ENCODE data around the gene AGAP5. TPM values are rescaled to one million over a fixed set of nuclear protein-coding genes. Genes with fewer than 3 reads are reported as not detected.

The AGAP5 gene
- total and polyA plus RNA-seq, 9 of the 15 experiments (the other 6 are each of a cell fraction or from before 2014, with no cell fraction given), result 0.32 to 7.5 (median 5.3) TPM

DNA sequence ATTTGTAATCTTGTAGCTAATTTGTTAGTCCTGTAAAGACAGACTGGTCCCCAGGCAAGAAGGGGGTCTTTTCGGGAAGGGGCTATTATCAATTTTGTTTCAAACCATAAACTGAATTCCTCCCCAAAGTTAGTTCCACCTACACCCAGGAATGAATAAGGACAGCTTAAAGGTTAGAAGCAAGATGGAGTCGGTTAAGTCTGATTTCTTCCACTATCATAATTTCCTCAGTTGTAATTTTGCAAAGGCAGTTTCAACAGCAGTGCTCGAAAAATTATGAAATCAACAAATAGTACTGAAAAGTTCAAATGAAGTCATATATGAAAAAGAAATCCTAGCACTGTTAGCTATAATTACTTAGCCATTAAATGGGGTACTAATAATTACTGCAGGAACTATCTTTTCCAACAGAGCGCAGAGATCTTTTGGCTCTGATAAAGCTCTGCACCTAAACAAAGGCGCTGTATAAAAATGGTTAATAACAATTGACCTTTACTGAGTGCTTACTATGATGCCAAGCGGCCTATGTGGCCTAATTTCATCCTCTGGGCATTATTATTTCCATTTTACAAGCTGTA lies 45.5 kb upstream of the AGAP5 start (continued):
- peak; percentile 98 for TF ChIP-seq KDM2B (CRISPR knock-in tag; IDR thresholded peaks at IDR 0.05)
- peak; percentile 85 for TF ChIP-seq PPARD (CRISPR knock-in tag; IDR thresholded peaks at IDR 0.05)
- peak; percentile 69 for TF ChIP-seq ZKSCAN3 (CRISPR knock-in tag; IDR thresholded peaks at IDR 0.05)
- TF ChIP-seq PCBP2 (IDR thresholded peaks at IDR 0.05; ENCODE audit: low read depth, low read length, poor library complexity, severe bottlenecking), result no peak
- peak; percentile 96; the same call in 1 of the 2 replicates for TF ChIP-seq NR4A1 (CRISPR knock-in tag; IDR thresholded peaks at IDR 0.05)
- peak; percentile 99 for TF ChIP-seq NR4A1 (tag; IDR thresholded peaks at IDR 0.05)
- no peak for TF ChIP-seq MCM7 (IDR thresholded peaks at IDR 0.05)
- TF ChIP-seq MAZ (CRISPR knock-in tag; conservative IDR thresholded peaks at IDR 0.05 in 1 of 2, IDR thresholded peaks at IDR 0.05 in 1 of 2), result peak in 1 of 2 experiments; percentile 82; a peak in 2 of 4 replicates
- TF ChIP-seq ADNP (tag; IDR thresholded peaks at IDR 0.05), result no peak
- TF ChIP-seq ZNF780A (CRISPR knock-in tag; IDR thresholded peaks at IDR 0.05), result peak; percentile 83; the same call in 1 of the 2 replicates
- no peak for TF ChIP-seq SRSF1 (IDR thresholded peaks at IDR 0.05; ENCODE audit: low read depth, low read length)
- 0 out of 2 replicates have a peak, but pooled peaks have one; percentile 22 for TF ChIP-seq MAFG (tag; conservative IDR thresholded peaks at IDR 0.05)
- TF ChIP-seq ELF1 (tag; IDR thresholded peaks at IDR 0.05), result no peak
- TF ChIP-seq MTA1 (IDR thresholded peaks at IDR 0.05; ENCODE audit: borderline replicate concordance), result 0 out of 2 replicates have a peak, but pooled peaks have one; percentile 9
- TF ChIP-seq NCOR1 (IDR thresholded peaks at IDR 0.05), result no peak
- no peak for TF ChIP-seq HMGXB4 (CRISPR knock-in tag; IDR thresholded peaks at IDR 0.05)
- TF ChIP-seq ZNF197 (CRISPR knock-in tag; IDR thresholded peaks at IDR 0.05; ENCODE audit: low read depth), result peak; percentile 98
- TF ChIP-seq, protein P1, sequence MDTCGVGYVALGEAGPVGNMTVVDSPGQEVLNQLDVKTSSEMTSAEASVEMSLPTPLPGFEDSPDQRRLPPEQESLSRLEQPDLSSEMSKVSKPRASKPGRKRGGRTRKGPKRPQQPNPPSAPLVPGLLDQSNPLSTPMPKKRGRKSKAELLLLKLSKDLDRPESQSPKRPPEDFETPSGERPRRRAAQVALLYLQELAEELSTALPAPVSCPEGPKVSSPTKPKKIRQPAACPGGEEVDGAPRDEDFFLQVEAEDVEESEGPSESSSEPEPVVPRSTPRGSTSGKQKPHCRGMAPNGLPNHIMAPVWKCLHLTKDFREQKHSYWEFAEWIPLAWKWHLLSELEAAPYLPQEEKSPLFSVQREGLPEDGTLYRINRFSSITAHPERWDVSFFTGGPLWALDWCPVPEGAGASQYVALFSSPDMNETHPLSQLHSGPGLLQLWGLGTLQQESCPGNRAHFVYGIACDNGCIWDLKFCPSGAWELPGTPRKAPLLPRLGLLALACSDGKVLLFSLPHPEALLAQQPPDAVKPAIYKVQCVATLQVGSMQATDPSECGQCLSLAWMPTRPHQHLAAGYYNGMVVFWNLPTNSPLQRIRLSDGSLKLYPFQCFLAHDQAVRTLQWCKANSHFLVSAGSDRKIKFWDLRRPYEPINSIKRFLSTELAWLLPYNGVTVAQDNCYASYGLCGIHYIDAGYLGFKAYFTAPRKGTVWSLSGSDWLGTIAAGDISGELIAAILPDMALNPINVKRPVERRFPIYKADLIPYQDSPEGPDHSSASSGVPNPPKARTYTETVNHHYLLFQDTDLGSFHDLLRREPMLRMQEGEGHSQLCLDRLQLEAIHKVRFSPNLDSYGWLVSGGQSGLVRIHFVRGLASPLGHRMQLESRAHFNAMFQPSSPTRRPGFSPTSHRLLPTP (IDR thresholded peaks at IDR 0.05; ENCODE audit: borderline replicate concordance, extremely low read depth, insufficient read length), result no peak
- TF ChIP-seq FOXP1 (CRISPR knock-in tag; IDR thresholded peaks at IDR 0.05), result no peak
- TF ChIP-seq ZNF695 (CRISPR knock-in tag; IDR thresholded peaks at IDR 0.05), result peak; percentile 92
- no peak for TF ChIP-seq HDAC1 (IDR thresholded peaks at IDR 0.05)
- no peak for TF ChIP-seq FUS (optimal IDR thresholded peaks at IDR 0.05; ENCODE audit: low read depth, low read length)
- TF ChIP-seq PYGO2 (tag; IDR thresholded peaks at IDR 0.05), result peak; percentile 98
- no peak for TF ChIP-seq NCOA4 (IDR thresholded peaks at IDR 0.05; ENCODE audit: partially characterized antibody)
- TF ChIP-seq CXXC5 (CRISPR knock-in tag; IDR thresholded peaks at IDR 0.05), result peak; percentile 89
